Endothelial cell (in vitro differentiated cells): ENCODE results near the gene FMN2. TPM values are rescaled to one million over a fixed set of nuclear protein-coding genes. Genes with fewer than 3 reads are reported as not detected.
A peak's percentile ranks its signal among the peaks of the same experiment; 100 is the strongest.

Source experiments
- DNase-seq: peaks from one replicate; pipeline ENCODE4 v3.0.0; 2021; ENCODE audit warnings: low spot score
- H3K27ac Mint-ChIP-seq: one replicate; pipeline ENCODE4 v1.8.0; 2021; ENCODE audit warnings: mixed read lengths, inconsistent platforms; ENCODE audit not compliant: unreplicated experiment
- H3K27me3 Mint-ChIP-seq: one replicate; pipeline ENCODE4 v1.8.0; 2021; ENCODE audit warnings: mild to moderate bottlenecking, moderate library complexity, mixed read lengths, inconsistent platforms; ENCODE audit not compliant: unreplicated experiment
- H3K36me3 Mint-ChIP-seq: one replicate; pipeline ENCODE4 v1.8.0; 2021; ENCODE audit warnings: mild to moderate bottlenecking, low read depth, mixed read lengths, inconsistent platforms; ENCODE audit not compliant: unreplicated experiment
- H3K4me1 Mint-ChIP-seq: one replicate; pipeline ENCODE4 v1.8.0; 2021; ENCODE audit warnings: mild to moderate bottlenecking, mixed read lengths, inconsistent platforms; ENCODE audit not compliant: unreplicated experiment
- H3K4me3 Mint-ChIP-seq: one replicate; pipeline ENCODE4 v1.8.0; 2021; ENCODE audit warnings: mild to moderate bottlenecking, mixed read lengths, inconsistent platforms; ENCODE audit not compliant: unreplicated experiment
- H3K9me3 Mint-ChIP-seq: one replicate; pipeline ENCODE4 v1.8.0; 2021; ENCODE audit warnings: mixed read lengths, inconsistent platforms; ENCODE audit not compliant: unreplicated experiment
- CTCF ChIP-seq: fragments of 200-600 bp; sonication (generic); IDR thresholded peaks from one replicate; pipeline ENCODE4 v1.5.0; 2021; ENCODE audit warnings: antibody characterized with exemption; ENCODE audit not compliant: unreplicated experiment
- total RNA-seq: library from RNA; stranded (reverse); fragmentation: NEBNext Ultra II Directional; extraction: Animal tissue kit (Norgen Biotek cat#: 25700); gene quantifications from one replicate; pipeline ENCODE4 v1.2.1, GENCODE V29; 2021; ENCODE audit not compliant: unreplicated experiment

Gene FMN2
- total RNA-seq, 1 donor from 2014 or later = 2.6 TPM

- peaks cover 3% of the 10 kb centered on the region for H3K4me1 Mint-ChIP-seq
- DNase-seq = no peak
- H3K4me3 Mint-ChIP-seq = no peak overlapping the region
- H3K27ac Mint-ChIP-seq = no peak overlapping the region
- TF ChIP-seq CTCF = no peak
- H3K27me3 Mint-ChIP-seq = no peaks in the 10 kb centered on the region
- no peaks in the 10 kb centered on the region for H3K36me3 Mint-ChIP-seq
- H3K9me3 Mint-ChIP-seq = no peaks in the 10 kb centered on the region
Observed at GRCh38 chr1:240399381-240399780, 307.7 kb downstream of the FMN2 start.

GRCh38 chr1:240401731-240402130 is 310.0 kb downstream of the FMN2 start:
- Mint-ChIP-seq H3K27ac (no peak overlapping the region), H3K4me1 (peaks cover 3% of the 10 kb centered on the region), H3K36me3 (no peaks in the 10 kb centered on the region), H3K4me3 (no peak overlapping the region), H3K9me3 (no peaks in the 10 kb centered on the region), H3K27me3 (no peaks in the 10 kb centered on the region)
- no peak for TF ChIP-seq CTCF
- no peak for DNase-seq

- no peaks in the 10 kb centered on the region for H3K27me3 Mint-ChIP-seq
- H3K9me3 Mint-ChIP-seq = no peaks in the 10 kb centered on the region
- no peak overlapping the region for H3K27ac Mint-ChIP-seq
- no peak for DNase-seq
- H3K4me3 Mint-ChIP-seq = no peak overlapping the region
- H3K36me3 Mint-ChIP-seq = no peaks in the 10 kb centered on the region
- TF ChIP-seq CTCF = no peak
- peaks cover 3% of the 10 kb centered on the region for H3K4me1 Mint-ChIP-seq
Observed at GRCh38 chr1:240402326-240402725, 310.6 kb downstream of the FMN2 start.

GRCh38 chr1:240404286-240404685 is 312.6 kb downstream of the FMN2 start:
- Mint-ChIP-seq H3K4me1 (peaks cover 3% of the 10 kb centered on the region), H3K36me3 (no peaks in the 10 kb centered on the region), H3K27ac (no peak overlapping the region), H3K27me3 (no peaks in the 10 kb centered on the region), H3K9me3 (no peaks in the 10 kb centered on the region), H3K4me3 (no peak overlapping the region)
- TF ChIP-seq CTCF = no peak
- DNase-seq = no peak

- no peaks in the 10 kb centered on the region for H3K36me3 Mint-ChIP-seq
Observed at GRCh38 chr1:240405751-240406150, 314.1 kb downstream of the FMN2 start.

More at GRCh38 chr1:240405751-240406150, 314.1 kb downstream of the FMN2 start:
- DNase-seq = no peak
- TF ChIP-seq CTCF = no peak
- H3K27me3 Mint-ChIP-seq = no peaks in the 10 kb centered on the region
- H3K27ac Mint-ChIP-seq = peak overlapping the region; percentile 91
- H3K4me3 Mint-ChIP-seq = peak overlapping the region; percentile 90
- no peaks in the 10 kb centered on the region for H3K9me3 Mint-ChIP-seq
- H3K4me1 Mint-ChIP-seq = peaks cover 3% of the 10 kb centered on the region
